Neural progenitor cell (in vitro differentiated cells): ENCODE measurements around the gene MYL3.

ENCODE experiments used
- EZH2 ChIP-seq: fragments of 200-600 bp; sonication (generic); IDR thresholded peaks from 2 replicates; pipeline ENCODE4 v1.6.1; 2017; ENCODE audit warnings: antibody characterized with exemption, mild to moderate bottlenecking, moderate library complexity
- EZH2phosphoT487 ChIP-seq: fragments of 200-600 bp; sonication (generic); IDR thresholded peaks from 2 replicates; pipeline ENCODE4 v1.6.1; 2017; ENCODE audit warnings: antibody characterized with exemption
- TF ChIP-seq, protein P1 (sequence below): fragments of 200-600 bp; sonication (generic); IDR thresholded peaks from 2 replicates; pipeline ENCODE4 v1.5.1; 2017; ENCODE audit warnings: antibody characterized with exemption, mild to moderate bottlenecking

DNA sequence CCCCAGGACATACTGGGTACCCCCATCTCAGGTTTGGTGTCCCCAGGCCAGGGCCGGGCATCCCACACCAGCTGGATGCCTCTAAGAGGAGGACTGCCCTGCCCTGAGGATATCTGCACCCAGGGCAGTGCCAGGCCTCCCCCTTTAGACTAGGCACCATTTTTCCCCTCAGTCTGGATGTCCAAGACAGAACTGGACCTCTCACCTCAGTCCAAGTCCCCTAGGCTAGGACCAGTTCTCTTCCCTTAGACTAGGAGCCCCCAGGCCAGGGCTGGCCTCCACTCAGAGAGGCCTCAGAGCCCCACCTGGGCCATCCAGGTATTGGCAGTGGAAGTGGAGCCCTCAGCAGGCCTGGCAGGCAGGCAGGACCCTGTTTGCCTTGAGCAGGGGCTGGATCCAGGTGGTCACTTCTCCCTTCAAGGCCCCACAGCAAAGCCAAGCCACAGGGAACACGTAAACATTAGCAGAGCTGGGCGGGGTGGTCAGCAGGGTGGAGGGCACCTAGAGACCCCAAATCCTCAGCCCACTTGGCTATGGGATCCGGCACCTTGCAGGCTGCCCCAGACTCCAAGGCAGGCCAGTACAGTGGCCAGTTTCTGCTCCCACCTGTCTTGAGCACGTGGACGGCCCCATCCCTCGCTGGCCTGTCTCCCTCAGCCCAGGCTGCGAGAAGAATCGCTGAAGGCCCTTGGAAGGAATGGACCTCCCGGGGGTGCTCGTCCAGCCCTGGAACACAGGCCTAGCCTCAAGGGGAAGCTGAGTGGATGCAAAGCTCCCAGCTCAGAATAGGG, 42.6 kb upstream of the MYL3 start:
- TF ChIP-seq, protein P1, sequence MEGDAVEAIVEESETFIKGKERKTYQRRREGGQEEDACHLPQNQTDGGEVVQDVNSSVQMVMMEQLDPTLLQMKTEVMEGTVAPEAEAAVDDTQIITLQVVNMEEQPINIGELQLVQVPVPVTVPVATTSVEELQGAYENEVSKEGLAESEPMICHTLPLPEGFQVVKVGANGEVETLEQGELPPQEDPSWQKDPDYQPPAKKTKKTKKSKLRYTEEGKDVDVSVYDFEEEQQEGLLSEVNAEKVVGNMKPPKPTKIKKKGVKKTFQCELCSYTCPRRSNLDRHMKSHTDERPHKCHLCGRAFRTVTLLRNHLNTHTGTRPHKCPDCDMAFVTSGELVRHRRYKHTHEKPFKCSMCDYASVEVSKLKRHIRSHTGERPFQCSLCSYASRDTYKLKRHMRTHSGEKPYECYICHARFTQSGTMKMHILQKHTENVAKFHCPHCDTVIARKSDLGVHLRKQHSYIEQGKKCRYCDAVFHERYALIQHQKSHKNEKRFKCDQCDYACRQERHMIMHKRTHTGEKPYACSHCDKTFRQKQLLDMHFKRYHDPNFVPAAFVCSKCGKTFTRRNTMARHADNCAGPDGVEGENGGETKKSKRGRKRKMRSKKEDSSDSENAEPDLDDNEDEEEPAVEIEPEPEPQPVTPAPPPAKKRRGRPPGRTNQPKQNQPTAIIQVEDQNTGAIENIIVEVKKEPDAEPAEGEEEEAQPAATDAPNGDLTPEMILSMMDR: no peak
- TF ChIP-seq EZH2 (no peak), EZH2phosphoT487 (no peak)
